ENCODE results near the gene MED25. TPM values are rescaled to one million over a fixed set of nuclear protein-coding genes. Genes with fewer than 3 reads are reported as not detected.

The MED25 gene
- 41.8 to 70.4 TPM (median 65.8 TPM) in 5 replicates for total RNA-seq (2022; extraction: Qiagen RNA extraction)

DNA sequence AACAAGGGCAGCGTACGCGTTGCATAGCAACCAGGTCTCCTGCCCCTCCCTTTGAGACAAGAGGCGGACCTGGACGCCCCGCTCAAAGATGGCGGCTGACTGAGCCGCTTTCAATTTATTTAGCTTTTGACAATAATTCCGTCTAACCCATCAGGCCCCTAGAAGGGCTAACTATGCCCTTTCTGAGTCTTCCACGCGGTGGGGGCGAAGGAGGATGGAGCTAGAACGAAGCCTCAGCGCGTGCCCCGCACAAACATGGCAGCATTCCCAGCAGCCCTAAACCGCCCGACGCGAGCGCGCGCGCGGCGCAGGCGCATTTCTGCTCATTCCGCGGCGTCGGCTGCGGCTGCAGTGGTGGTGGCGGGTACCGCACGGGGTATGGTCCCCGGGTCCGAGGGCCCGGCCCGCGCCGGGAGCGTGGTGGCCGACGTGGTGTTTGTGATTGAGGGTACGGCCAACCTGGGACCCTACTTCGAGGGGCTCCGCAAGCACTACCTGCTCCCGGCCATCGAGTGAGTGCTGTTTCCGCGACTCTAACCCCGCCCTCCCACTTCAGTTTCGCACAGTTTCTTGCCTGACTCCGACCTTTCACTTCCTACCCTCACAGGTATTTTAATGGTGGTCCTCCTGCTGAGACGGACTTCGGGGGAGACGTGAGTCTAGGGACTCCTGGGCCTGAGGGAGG is at the start of gene MED25:
Gene MED25 (plus strand): TSS at position 326 of the 685 bp plus-strand sequence. CDS start 53 bp downstream, at position 379.

DNA sequence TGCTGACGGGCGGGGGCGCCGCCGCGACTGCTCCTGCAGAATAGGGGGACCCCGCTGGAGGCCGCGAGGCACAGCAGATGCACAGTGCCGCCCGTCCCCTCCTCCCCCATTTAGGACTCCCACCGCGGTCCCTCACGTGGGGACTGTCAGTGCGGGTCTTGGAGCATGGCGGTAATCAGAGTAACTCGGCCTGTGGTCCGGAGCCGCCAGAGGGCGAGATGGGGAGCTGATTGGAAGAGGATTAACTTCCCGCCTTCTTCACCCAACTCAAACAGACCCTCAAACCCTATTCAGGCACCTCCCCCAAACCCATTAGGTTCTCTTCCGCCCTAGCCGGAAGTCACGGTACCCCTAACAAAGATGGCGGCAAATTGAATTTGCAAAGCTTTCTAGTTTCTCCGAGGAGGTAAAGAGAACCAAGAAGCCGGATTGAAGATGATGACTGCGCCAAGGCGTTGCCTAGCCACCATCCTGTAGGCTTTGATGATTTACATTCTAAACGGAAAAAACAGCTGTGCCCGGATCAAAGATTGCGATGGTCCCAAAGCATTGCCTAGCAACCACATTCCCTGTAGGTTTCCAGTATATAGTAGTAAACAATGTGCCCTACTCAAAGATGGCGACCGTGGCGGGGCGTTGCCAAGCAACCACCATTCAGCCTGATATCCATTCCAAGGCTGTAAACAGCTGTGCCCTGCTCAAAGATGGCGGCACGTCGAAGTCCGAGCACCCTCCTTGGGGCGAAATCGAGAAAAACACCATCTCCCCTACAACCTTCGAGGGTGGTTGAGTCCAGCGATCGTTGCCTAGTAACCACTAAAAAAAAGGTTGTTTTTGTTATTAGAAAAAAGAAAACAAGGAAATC is 4.9 kb upstream of the MED25 start, which contains the start of gene FUZ:
Gene FUZ (minus strand): TSS at position 296 of the 865 bp plus-strand sequence. CDS start 186 bp downstream, at position 110.

DNA sequence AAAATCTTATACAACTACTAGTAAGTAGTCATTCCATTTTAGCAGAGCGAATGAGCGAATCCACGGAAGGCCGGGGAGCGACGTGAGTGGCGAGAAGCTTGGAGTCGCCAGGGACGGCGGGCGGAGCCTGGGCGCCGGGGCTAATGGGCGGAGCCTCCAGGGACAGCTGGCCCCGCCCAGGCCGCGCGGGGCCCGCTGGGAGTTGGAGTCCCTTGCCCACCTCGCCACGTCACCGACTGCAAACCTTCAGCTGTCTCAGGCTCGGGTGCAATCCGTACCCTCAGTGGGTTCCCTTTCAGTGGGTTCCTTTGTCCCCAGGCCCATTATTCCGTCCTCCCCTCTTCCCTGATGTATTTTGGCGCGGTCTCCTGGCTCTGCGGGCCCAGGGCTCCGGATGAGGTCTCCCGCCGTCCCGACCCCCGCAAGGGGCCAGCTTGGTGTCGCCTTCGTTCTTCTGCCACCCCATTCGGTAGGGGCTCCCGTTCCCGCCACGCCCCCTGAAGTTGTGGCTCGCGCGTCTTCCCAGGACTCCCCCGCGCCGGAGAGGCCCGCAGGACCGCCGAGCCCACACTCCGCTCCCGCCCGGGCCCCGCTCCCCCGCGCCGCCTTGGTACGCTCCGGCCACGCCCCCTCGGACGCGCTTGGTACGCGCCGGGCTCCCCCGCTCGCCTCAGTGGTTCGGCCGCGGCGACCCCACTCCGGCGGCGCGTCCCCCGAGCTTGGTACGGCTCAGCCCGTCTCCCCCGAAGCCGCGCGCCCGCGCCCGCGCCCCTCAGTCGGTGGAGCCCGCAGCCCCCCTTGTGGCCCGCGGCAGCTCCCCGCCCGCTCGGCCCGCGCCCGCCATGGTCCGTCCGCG is 32.6 kb downstream of the MED25 start, which contains the start of gene PTOV1:
Gene PTOV1 (plus strand): TSS at position 673 of the 856 bp plus-strand sequence.

DNA sequence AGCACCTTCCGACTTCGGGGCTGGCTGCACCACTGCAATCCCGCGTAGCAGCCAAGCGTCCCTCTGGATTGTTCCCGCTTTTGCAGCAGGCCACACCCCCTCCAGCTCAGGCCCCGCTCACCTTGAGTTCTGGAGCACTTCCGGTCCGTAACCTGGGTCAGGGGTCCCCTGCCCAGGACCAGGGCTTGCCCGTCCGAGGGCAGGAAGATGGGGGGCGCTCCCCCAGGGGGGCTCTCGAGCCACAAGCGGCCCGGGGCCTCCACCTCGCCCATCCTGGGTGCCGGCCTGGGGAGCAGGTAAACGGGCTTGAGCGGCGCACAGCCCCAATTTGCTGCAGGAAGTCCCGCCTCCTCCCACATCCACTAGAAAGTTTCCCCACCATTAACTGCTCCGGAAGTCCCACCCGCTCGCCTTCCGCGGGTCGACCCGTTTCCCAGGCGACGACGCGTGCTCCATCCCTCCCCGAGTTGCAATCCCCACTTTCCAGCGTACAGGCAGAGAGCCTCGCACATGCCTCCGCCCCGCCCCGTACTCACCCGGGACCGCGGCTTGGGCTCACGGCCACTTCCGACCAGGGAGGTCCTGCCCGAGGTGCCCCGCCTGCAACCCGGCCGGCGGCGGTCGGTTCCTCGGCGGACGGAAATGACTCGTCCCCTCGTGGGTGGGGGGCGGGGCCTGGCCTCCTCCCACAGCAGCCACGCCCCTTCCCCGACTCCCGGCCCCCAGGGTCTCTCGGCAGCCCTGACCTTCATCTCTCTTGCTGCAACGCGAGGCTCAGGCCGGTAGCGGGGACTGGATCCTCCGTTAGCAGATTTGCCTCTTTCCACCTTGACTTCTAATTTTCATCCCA is 49.1 kb downstream of the MED25 start, which contains the start of gene PNKP:
Gene PNKP (minus strand): TSS at position 644 of the 850 bp plus-strand sequence. CDS start 372 bp downstream, at position 272.

DNA sequence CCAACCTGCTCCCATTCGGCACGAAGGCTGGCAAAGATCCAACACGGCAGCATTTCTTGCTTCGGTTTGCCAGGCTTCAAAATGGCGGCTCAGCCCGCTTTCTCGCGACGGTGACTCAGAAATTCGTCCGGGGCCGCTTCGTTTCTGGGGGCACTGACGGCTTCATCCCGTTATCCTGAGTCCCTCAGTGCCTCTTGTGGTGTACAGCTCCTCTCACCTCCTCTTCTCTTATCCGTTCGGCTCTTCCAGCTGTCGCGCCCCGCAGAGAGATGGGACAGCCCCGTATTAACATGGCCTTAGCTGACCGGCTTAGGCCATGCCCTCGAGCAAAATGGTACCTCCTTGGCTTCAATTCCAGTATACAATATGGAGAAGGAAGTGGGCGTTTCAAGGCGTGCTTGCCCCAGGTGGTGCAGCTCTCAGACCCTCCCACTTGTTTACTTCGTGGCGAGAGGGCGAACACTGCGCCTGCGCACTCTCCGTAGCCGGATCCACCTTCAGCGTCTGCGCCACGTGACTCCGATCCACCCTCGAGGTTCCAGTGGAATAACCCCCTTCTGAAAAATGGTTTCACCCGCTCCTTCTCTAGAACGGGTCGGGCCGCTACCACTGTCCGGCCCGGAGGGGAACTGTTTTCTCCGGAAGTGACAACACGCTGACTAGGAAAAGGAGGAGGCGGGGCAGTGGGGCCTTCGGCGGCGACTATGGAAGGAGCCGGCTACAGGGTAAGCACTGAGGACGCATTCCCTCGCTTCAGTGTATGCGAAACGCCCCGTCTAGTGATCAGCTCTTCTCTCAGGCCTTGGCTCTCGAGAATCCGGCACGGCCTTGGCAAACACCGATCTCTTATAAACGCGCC is 59.2 kb downstream of the MED25 start, which contains the start of the genes AKT1S1 and TBC1D17:
Gene AKT1S1 (minus strand): TSS at position 336 of the 859 bp plus-strand sequence. CDS start 4,060 bp downstream, outside the sequence.
Gene TBC1D17 (plus strand): TSS at position 683 of the 859 bp plus-strand sequence. CDS start 22 bp downstream, at position 705.

Other genes starting within 250 kb of the MED25 start
- 90.9 to 110 TPM (median 106 TPM) in 5 replicates for gene NOSIP, start 237.7 kb upstream of the MED25 start, total RNA-seq (2022; extraction: Qiagen RNA extraction)
- 0.62 to 0.97 TPM (median 0.64 TPM) in 5 replicates for gene PRRG2, start 237.0 kb upstream of the MED25 start, total RNA-seq (2022; extraction: Qiagen RNA extraction)
- 25.0 to 45.9 TPM (median 44.1 TPM) in 5 replicates for gene PRR12, start 227.1 kb upstream of the MED25 start, total RNA-seq (2022; extraction: Qiagen RNA extraction)
- gene RRAS, start 178.1 kb upstream of the MED25 start, total RNA-seq (2022; extraction: Qiagen RNA extraction) = 105 to 170 TPM (median 157 TPM) in 5 replicates
- gene SCAF1, start 176.1 kb upstream of the MED25 start, total RNA-seq (2022; extraction: Qiagen RNA extraction) = 39.2 to 76.5 TPM (median 69.9 TPM) in 5 replicates
- gene IRF3, start 152.4 kb upstream of the MED25 start, total RNA-seq (2022; extraction: Qiagen RNA extraction) = 67.8 to 112 TPM (median 100 TPM) in 5 replicates
- gene BCL2L12, start 152.4 kb upstream of the MED25 start, total RNA-seq (2022; extraction: Qiagen RNA extraction) = 56.1 to 64.2 TPM (median 59.7 TPM) in 5 replicates
- gene PRMT1, start 141.0 kb upstream of the MED25 start, total RNA-seq (2022; extraction: Qiagen RNA extraction) = 394 to 431 TPM (median 409 TPM) in 5 replicates
- gene ADM5, start 128.7 kb upstream of the MED25 start, total RNA-seq (2022; extraction: Qiagen RNA extraction) = 3.0 to 5.7 TPM (median 5.0 TPM) in 5 replicates
- 11.3 to 13.2 TPM (median 12.1 TPM) in 5 replicates for gene CPT1C, start 127.2 kb upstream of the MED25 start, total RNA-seq (2022; extraction: Qiagen RNA extraction)
- not detected in 5 replicates for gene TSKS, start 55.0 kb upstream of the MED25 start, total RNA-seq (2022; extraction: Qiagen RNA extraction)
- gene AP2A1, start 51.3 kb upstream of the MED25 start, total RNA-seq (2022; extraction: Qiagen RNA extraction) = 38.6 to 62.6 TPM (median 60.1 TPM) in 5 replicates
- gene FUZ, start 5.0 kb upstream of the MED25 start, total RNA-seq (2022; extraction: Qiagen RNA extraction) = 12.7 to 14.1 TPM (median 13.9 TPM) in 5 replicates
- gene PTOV1, start 32.9 kb downstream of the MED25 start, total RNA-seq (2022; extraction: Qiagen RNA extraction) = 108 to 147 TPM (median 141 TPM) in 5 replicates
- gene PNKP, start 49.3 kb downstream of the MED25 start, total RNA-seq (2022; extraction: Qiagen RNA extraction) = 28.8 to 56.1 TPM (median 43.1 TPM) in 5 replicates
- gene AKT1S1, start 59.1 kb downstream of the MED25 start, total RNA-seq (2022; extraction: Qiagen RNA extraction) = 65.8 to 131 TPM (median 114 TPM) in 5 replicates
- 17.1 to 22.6 TPM (median 21.4 TPM) in 5 replicates for gene TBC1D17, start 59.4 kb downstream of the MED25 start, total RNA-seq (2022; extraction: Qiagen RNA extraction)
- gene IL4I1, start 78.6 kb downstream of the MED25 start, total RNA-seq (2022; extraction: Qiagen RNA extraction) = 0.40 to 0.94 TPM (median 0.62 TPM) in 5 replicates
- 40.2 to 52.1 TPM (median 50.0 TPM) in 5 replicates for gene ATF5, start 110.9 kb downstream of the MED25 start, total RNA-seq (2022; extraction: Qiagen RNA extraction)
- gene NUP62, start 111.2 kb downstream of the MED25 start, total RNA-seq (2022; extraction: Qiagen RNA extraction) = 61.0 to 99.1 TPM (median 98.1 TPM) in 5 replicates
- 0.10 to 0.28 TPM (median 0.16 TPM) in 5 replicates for gene SIGLEC11, start 142.9 kb downstream of the MED25 start, total RNA-seq (2022; extraction: Qiagen RNA extraction)
- gene VRK3, start 207.1 kb downstream of the MED25 start, total RNA-seq (2022; extraction: Qiagen RNA extraction) = 34.0 to 39.2 TPM (median 38.1 TPM) in 5 replicates
- 8.3 to 11.6 TPM (median 10.3 TPM) in 5 replicates for gene ZNF473, start 207.7 kb downstream of the MED25 start, total RNA-seq (2022; extraction: Qiagen RNA extraction)

Data from A549 treated with dexamethasone at 1 μM for 4 hours (cell line).